ENCODE data around the gene CDIP1. TPM values are rescaled to one million over a fixed set of nuclear protein-coding genes. Genes with fewer than 3 reads are reported as not detected.
A peak's percentile ranks its signal among the peaks of the same experiment; 100 is the strongest.

The CDIP1 gene
- polyA plus RNA-seq, 1 donor from 2014 or later: 28.5 TPM

- Mint-ChIP-seq H3K4me1 (peaks cover 18 to 21% (median 19%) of the 10 kb centered on the region in 3 donors), H3K9me3 (no peaks in the 10 kb centered on the region), H3K27ac (peak overlapping the region in 1 of 3 donors; percentile 78), H3K4me3 (peak overlapping the region in 1 of 4 donors; percentile 12), H3K27me3 (no peaks in the 10 kb centered on the region), H3K36me3 (no peaks in the 10 kb centered on the region)
These were observed 25.3 kb downstream of the CDIP1 start for GRCh38 chr16:4513086-4513860.

- no peak overlapping the region for H3K4me3 Mint-ChIP-seq
- peaks cover 18 to 21% (median 19%) of the 10 kb centered on the region in 3 donors for H3K4me1 Mint-ChIP-seq
- H3K36me3 Mint-ChIP-seq: no peaks in the 10 kb centered on the region
These were observed 26.1 kb downstream of the CDIP1 start for GRCh38 chr16:4512473-4512872.

GRCh38 chr16:4511441-4512082 lies 27.0 kb downstream of the CDIP1 start:
- no peak overlapping the region for H3K4me3 Mint-ChIP-seq
- H3K27ac Mint-ChIP-seq: peak overlapping the region in 1 of 3 donors; percentile 85
- H3K4me1 Mint-ChIP-seq: peaks cover 17 to 24% (median 21%) of the 10 kb centered on the region in 3 donors
- no peaks in the 10 kb centered on the region for H3K27me3 Mint-ChIP-seq
- H3K9me3 Mint-ChIP-seq: no peaks in the 10 kb centered on the region
- H3K36me3 Mint-ChIP-seq: no peaks in the 10 kb centered on the region

More at GRCh38 chr16:4512473-4512872, 26.1 kb downstream of the CDIP1 start:
- Mint-ChIP-seq H3K9me3 (no peaks in the 10 kb centered on the region), H3K27ac (peak overlapping the region in 1 of 3 donors; percentile 62), H3K27me3 (no peaks in the 10 kb centered on the region)

- Mint-ChIP-seq H3K4me3 (peak overlapping the region in 1 of 4 donors; percentile 28), H3K4me1 (peaks cover 22 to 25% (median 23%) of the 10 kb centered on the region in 3 donors), H3K36me3 (no peaks in the 10 kb centered on the region), H3K27ac (peak overlapping the region in 2 of 3 donors; percentile 8 to 85), H3K9me3 (no peaks in the 10 kb centered on the region), H3K27me3 (no peaks in the 10 kb centered on the region)
These were observed 27.7 kb downstream of the CDIP1 start for GRCh38 chr16:4510747-4511426.

GRCh38 chr16:4510131-4510530 lies 28.4 kb downstream of the CDIP1 start:
- Mint-ChIP-seq H3K4me3 (no peak overlapping the region), H3K4me1 (peaks cover 21 to 25% (median 22%) of the 10 kb centered on the region in 3 donors), H3K36me3 (no peaks in the 10 kb centered on the region), H3K27me3 (no peaks in the 10 kb centered on the region), H3K9me3 (no peaks in the 10 kb centered on the region), H3K27ac (peak overlapping the region in 1 of 3 donors; percentile 29)

GRCh38 chr16:4509420-4509819 lies 29.2 kb downstream of the CDIP1 start:
- H3K27ac Mint-ChIP-seq: no peak overlapping the region
- H3K4me3 Mint-ChIP-seq: no peak overlapping the region
- peaks cover 21 to 24% (median 22%) of the 10 kb centered on the region in 3 donors for H3K4me1 Mint-ChIP-seq
- H3K36me3 Mint-ChIP-seq: no peaks in the 10 kb centered on the region
- no peaks in the 10 kb centered on the region for H3K9me3 Mint-ChIP-seq
- H3K27me3 Mint-ChIP-seq: no peaks in the 10 kb centered on the region

- H3K4me1 Mint-ChIP-seq: peaks cover 23 to 26% (median 23%) of the 10 kb centered on the region in 3 donors
- H3K27ac Mint-ChIP-seq: peak overlapping the region in 1 of 3 donors; percentile 22
- H3K9me3 Mint-ChIP-seq: no peaks in the 10 kb centered on the region
- H3K4me3 Mint-ChIP-seq: no peak overlapping the region
- no peaks in the 10 kb centered on the region for H3K27me3 Mint-ChIP-seq
- H3K36me3 Mint-ChIP-seq: no peaks in the 10 kb centered on the region
These were observed 29.8 kb downstream of the CDIP1 start for GRCh38 chr16:4508806-4509205.

- H3K27me3 Mint-ChIP-seq: no peaks in the 10 kb centered on the region
- peak overlapping the region in 2 of 3 donors; percentile 69 to 95 for H3K27ac Mint-ChIP-seq
- peaks cover 30 to 34% (median 31%) of the 10 kb centered on the region in 3 donors for H3K4me1 Mint-ChIP-seq
- H3K36me3 Mint-ChIP-seq: no peaks in the 10 kb centered on the region
- no peaks in the 10 kb centered on the region for H3K9me3 Mint-ChIP-seq
- H3K4me3 Mint-ChIP-seq: no peak overlapping the region
These were observed 30.8 kb downstream of the CDIP1 start for GRCh38 chr16:4507588-4508345.

DNA sequence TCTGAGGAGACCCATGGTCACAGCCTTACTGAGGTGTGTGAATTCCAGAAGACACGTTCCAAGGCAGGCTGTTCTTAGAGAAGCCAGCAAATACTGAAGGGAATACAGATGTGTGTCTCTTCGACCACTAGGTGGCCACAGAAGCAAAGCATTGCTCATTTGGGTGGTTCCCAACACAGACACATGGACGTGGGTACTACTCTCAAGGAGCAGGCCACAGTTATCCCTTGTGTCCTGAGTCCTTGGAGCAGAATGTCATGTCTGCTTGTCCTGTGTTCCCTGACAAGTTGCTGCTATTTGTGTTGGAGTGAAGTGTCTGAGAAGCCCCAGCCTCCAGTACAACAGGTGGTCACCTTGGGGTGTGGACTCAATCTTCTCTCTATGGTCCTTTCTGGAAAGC lies 32.1 kb downstream of the CDIP1 start:
- peak overlapping the region; percentile 95 to 99 (median 95) for H3K27ac Mint-ChIP-seq
- no peaks in the 10 kb centered on the region for H3K27me3 Mint-ChIP-seq
- H3K9me3 Mint-ChIP-seq: no peaks in the 10 kb centered on the region
- peaks cover 30 to 34% (median 33%) of the 10 kb centered on the region in 3 donors for H3K4me1 Mint-ChIP-seq
- no peaks in the 10 kb centered on the region for H3K36me3 Mint-ChIP-seq
- peak overlapping the region in 3 of 4 donors; percentile 49 to 92 (median 88) for H3K4me3 Mint-ChIP-seq

DNA sequence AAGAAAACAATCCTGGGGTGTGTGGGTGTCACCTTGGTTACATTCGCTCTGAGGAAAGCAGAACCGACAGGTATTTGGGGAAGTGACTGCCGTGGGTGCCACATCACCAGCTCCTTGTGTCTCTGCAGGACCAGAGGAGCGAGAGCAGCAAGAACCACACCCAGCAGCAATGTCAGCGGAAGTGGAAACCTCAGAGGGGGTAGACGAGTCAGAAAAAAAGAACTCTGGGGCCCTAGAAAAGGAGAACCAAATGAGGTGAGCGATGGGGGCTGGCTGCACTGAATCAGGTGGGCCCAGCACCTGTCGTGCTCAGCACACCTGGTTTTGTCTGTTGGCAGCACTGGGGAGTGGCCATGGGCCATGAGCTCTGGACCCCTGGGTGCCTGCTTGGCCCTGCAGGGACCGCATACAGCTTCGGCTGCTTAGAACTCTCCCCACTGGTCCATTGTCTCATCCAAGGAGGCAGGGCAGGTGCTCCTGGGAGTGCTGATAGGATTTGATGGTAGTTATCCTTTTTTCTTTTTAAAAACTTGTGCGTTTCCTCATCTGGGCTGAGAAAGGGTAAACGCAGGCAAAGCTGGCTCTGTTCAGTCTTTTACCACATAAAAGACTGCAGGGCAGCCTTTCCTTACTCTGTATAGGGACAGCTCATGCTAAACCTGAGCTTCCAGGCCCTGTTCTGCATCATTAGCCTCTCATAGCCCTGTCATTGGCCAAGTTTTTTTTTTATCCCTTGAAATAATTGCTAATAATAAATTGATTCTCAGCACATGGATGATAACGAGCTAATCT lies 33.0 kb downstream of the CDIP1 start:
- peak overlapping the region; percentile 49 to 88 (median 60) for H3K4me3 Mint-ChIP-seq
- H3K27me3 Mint-ChIP-seq: no peaks in the 10 kb centered on the region
- no peaks in the 10 kb centered on the region for H3K9me3 Mint-ChIP-seq
- H3K27ac Mint-ChIP-seq: peak overlapping the region; percentile 95 to 99 (median 95)
- peaks cover 30 to 35% (median 35%) of the 10 kb centered on the region in 3 donors for H3K4me1 Mint-ChIP-seq
- no peaks in the 10 kb centered on the region for H3K36me3 Mint-ChIP-seq

GRCh38 chr16:4501071-4501478 lies 37.5 kb downstream of the CDIP1 start:
- Mint-ChIP-seq H3K36me3 (peaks cover 3% of the 10 kb centered on the region), H3K27ac (peak overlapping the region; percentile 65 to 92 (median 88)), H3K4me1 (peaks cover 28 to 43% (median 32%) of the 10 kb centered on the region in 3 donors), H3K27me3 (no peaks in the 10 kb centered on the region), H3K9me3 (no peaks in the 10 kb centered on the region), H3K4me3 (peak overlapping the region in 1 of 4 donors; percentile 19)

GRCh38 chr16:4500272-4500671 lies 38.3 kb downstream of the CDIP1 start:
- Mint-ChIP-seq H3K9me3 (no peaks in the 10 kb centered on the region), H3K27ac (peak overlapping the region in 2 of 3 donors; percentile 65 to 88), H3K36me3 (peaks cover 3% of the 10 kb centered on the region), H3K4me1 (peaks cover 24 to 39% (median 24%) of the 10 kb centered on the region in 3 donors), H3K27me3 (no peaks in the 10 kb centered on the region), H3K4me3 (no peak overlapping the region)

DNA sequence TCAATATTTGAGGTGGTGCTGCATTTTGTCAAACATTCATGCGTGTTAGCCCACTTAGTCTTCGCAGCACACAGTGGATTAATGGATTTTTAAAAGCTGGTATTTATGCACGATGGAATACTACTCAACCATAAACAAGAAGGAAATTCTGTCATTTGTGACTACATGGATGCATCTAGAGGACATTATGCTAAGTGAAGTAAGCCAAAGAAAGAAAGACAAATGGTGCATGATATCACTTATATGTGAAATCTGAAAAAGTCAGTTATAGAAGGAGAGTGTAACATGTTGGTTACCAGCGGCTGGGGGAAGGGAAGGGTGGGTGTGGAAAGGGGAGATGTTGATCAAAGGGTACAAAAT lies 39.4 kb downstream of the CDIP1 start:
- H3K27me3 Mint-ChIP-seq: no peaks in the 10 kb centered on the region
- peak overlapping the region in 1 of 3 donors; percentile 24 for H3K27ac Mint-ChIP-seq
- H3K9me3 Mint-ChIP-seq: no peaks in the 10 kb centered on the region
- H3K4me1 Mint-ChIP-seq: peaks cover 17 to 34% (median 22%) of the 10 kb centered on the region in 3 donors
- no peak overlapping the region for H3K4me3 Mint-ChIP-seq
- H3K36me3 Mint-ChIP-seq: peaks cover 3% of the 10 kb centered on the region
